ENCODE results near the gene PPP1R14D.

The PPP1R14D gene

DNA sequence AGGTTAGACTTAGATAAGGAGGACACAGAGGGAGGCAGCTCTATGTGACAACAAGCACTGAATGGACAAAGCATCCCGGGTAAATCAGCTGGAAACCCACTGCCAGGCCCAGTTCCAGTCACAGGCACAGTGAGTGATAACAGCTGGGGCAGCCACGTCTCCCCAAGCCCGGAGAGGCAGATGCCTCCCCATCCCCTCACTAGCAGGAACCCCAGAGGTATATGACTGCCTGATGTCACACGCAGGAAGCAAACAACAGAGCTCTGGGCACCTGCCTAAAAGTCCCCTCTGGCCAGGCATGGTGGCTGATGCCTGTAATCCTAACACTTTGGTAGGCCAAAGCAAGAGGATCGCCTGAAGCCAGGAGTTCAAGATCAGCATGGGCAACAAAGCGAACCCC, 40.5 kb downstream of the PPP1R14D start:
- in situ Hi-C loops (cut with MboI; ENCODE audit: low sequenced_read_pairs) = no loop called here

DNA sequence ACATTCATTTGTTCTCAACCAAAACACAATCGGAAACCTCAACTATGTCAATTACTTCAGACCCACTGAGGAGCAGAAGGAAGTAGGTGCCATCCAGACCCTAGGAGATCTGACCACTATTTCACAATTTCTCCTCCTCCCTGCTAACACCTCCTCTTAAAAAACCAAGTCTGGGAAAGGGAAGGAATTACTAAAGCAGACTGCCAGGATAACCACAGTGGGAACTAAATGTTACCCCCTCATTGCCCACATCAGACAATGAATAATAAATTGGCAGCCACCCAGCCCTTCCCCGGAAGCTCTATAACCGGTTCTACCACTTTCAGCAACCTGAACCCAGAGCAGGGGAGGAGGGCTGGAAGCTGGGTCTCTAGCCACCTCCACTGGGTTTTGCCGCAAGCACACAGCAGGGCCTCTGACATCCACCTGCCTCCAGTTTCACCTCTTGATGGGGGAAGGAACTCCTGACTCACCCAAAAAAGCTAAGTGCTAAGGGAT, 41.1 kb downstream of the PPP1R14D start:
- in situ Hi-C loops (cut with MboI; ENCODE audit: low sequenced_read_pairs) = no loop called here

DNA sequence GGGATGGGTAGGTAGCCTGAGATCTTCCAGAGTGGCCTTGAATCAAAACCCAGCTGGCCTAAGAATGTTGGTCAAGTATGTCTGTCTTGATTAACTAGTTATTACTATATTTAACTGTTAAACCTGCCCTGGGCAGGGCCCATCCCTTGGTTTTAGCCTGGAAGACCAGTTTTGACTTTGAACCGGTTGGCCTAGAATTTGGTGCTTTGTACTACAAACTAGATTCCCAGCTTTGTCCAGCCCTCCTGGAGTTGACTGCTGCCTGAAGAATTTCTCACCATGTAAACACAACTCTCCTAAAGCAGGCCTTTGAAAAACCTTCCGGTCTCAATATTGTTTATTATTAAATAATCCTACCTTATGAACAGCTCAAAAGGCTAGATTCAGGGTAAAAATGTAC, 42.7 kb downstream of the PPP1R14D start:
- in situ Hi-C loops (cut with MboI; ENCODE audit: low sequenced_read_pairs) = no loop called here

DNA sequence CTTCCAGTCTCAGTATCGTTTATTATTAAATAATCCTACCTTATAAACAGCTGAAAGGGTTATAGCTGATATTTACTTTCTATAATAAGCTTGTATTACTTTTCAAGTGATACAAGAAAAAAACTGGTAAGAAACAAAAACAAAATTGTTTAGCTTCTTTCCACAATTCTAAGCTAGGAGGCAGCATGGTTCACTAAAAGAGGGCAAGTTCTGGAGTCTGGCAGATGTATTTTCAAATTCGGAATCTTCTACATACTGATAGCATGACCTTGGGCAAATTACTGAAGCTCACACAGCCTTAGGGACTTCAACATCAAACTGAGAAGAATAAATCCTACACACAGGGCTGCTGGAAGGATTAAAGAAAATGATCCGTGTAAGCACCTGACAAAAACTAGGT, 43.3 kb downstream of the PPP1R14D start:
- in situ Hi-C loops (cut with MboI; ENCODE audit: low sequenced_read_pairs) = no loop called here

DNA sequence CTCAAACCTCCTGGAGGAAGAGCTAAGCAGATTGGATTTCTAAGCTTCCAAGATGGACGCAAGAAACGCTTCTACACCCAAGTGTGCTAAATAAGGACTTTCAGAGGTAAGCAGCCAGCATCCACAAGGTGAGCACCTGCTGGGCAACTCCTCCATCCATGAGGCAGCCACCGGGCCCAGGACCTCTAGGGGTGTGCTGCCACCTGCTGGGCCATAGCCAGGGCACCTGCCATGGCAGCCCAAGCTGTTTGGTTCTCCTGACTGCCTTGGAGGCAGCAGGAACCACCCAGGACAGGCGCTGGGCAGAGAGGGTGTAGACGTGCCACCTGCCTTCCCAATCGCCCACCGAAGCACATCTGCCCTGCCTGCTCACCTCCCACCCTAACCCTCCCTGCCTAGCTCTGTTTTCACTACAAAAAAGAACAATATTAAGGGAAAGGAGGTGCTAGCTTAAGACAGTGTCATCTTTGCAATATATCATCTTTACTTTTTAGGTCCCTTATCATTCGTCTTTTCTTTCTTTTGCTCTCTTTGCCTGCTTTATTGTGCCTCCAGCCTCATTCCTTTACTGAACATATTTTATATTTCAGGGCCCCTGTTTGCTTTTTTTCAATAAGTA, 45.8 kb downstream of the PPP1R14D start:
- in situ Hi-C loops (cut with MboI; ENCODE audit: low sequenced_read_pairs) = no loop called here

DNA sequence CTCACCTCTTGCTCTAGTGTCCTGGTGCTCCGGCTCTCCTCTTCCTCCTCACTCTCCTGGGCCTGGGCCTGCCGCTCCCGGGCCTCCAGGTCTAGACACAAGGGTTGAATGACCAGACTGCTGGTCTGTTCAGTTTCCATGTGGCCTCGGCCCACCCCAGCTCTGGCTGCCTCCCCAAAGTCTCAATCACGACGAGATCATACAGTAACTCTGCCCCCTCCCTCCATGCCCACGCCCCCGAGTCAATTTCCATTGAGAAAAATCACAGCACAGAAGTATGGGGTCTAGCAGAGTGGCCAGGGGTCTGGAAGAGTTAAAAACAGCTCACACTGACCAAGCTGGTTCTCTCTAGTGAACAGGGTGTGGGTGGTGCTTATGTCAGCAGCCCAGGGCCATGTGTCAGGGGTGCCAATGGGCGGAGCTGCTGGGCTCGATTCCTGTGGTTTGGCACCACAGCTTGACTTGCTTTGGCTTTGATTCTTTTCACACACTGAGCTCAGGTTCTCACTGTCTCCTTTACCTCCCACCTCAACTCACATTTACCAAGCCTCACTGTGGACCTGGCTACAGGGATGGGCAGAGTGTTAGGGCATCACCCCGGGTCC, 51.9 kb downstream of the PPP1R14D start:
- in situ Hi-C loops (cut with MboI; ENCODE audit: low sequenced_read_pairs) = no loop called here

DNA sequence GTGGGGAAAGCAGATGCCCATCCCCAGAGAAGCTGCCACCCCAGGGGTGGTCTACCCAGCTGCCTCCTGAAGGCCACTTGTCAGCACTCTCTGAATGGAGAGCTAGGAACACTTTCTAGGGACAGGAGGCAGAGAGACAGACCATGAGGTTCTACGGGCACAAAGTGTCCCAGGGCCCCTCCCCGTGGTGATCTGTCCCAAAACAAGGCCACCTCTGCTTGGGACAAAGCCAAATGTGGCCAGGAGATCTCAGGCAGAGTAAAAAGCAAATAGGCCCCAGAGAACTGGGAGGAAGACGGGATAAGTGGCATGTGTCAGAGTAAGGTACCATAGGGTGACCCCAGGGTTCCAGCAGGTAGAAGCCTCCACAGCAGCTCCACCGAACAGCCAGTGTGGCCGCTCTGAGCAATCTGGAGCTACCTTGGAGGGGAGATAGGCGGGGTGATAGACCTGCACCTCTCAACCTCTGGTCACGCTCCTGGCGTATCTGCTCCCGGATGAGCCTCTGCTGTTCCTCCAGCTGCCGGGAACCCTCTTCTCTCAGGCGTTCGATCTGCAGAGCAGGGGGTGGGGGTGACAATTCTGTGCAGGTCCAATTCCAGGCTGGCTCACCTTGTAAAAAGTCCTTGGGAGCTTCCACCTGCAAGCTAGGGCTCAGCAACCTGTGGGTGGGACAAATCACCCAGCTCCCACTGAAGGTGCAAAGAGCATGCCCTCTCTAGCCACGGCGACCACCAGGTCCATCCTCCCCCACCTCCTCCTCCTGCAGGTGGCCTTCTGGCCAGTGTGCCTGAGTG, 52.6 kb downstream of the PPP1R14D start:
- in situ Hi-C loops (cut with MboI; ENCODE audit: low sequenced_read_pairs) = no loop called here

DNA sequence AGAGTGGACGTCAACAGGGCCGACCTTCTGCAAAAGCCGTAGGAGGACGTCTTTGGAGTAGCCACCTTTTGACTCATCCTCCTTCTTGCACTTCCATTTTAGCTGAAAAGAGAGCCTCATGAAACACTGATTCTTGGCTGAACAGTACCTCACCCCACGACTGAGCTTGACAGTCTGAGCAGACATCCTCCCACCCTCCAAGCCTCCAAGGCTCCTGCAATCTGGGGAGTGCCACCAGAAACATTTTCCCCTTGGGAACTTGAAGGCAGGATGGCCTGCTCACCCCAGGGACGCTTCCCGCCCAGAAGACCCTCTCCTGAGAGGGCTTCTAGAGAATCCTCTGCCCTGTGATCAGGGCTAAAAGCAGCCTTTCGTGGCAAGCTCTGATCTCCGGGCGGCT, 53.5 kb downstream of the PPP1R14D start:
- in situ Hi-C loops (cut with MboI; ENCODE audit: low sequenced_read_pairs) = no loop called here

DNA sequence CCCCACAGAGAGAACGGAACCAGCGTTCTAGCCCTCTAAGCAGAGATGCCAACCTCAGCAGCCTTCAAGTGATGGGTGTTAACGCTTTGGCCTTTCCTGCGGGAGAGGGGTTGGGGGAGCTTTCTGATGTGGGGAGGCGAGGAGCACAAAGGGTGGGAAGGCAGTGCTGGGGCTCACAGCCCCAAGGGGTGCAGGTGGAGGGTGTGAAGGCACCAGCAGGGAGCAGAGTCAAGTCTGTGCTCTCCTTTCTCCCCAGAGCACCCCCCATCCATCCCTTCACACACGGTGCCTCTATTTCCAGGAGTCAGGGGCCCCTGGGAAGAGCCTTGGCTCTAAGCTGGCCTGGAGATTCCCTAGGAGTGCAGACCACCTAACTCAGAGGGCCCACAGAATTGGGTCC, 54.6 kb downstream of the PPP1R14D start:
- in situ Hi-C loops (cut with MboI; ENCODE audit: low sequenced_read_pairs) = no loop called here

DNA sequence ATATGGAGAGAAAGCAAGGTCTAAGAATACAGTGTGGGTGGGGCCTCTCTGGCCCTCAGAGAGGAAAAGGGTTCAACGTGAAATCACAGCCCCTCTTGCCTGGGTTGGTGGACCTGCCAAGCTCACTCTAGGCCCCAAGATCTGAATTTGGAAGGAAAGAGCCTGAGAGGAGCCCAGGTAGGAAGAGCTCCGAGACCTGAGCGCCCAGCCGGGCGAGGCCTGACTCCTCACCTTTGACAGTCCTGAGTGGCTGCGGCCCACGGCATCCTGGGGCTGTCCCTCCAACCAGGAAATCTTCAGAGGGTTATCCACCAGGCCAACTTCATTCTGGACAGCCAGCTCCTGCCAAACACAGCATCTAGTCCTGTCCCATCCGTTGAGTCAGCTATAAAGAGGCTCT, 55.0 kb downstream of the PPP1R14D start:
- in situ Hi-C loops (cut with MboI; ENCODE audit: low sequenced_read_pairs) = no loop called here

DNA sequence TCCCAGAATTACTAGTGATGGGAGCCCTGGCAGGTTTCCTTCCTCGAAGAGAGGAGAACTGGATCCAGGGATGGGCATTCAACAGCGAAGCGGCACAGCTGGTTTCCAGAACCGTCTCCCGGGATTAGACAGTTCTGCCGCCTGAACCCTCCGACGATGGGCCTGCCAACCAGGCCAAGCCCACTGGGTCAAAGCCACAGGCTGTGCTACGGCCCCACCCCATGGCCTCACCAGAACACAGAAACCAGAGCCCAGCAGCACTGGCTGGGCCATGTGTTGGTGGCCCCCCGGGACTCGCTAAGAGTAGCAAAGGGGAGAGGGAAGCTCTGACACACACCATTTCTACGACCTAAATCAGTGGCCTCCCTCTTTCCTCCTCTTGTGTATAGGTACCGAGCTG, 56.5 kb downstream of the PPP1R14D start:
- in situ Hi-C loops (cut with MboI; ENCODE audit: low sequenced_read_pairs) = no loop called here

DNA sequence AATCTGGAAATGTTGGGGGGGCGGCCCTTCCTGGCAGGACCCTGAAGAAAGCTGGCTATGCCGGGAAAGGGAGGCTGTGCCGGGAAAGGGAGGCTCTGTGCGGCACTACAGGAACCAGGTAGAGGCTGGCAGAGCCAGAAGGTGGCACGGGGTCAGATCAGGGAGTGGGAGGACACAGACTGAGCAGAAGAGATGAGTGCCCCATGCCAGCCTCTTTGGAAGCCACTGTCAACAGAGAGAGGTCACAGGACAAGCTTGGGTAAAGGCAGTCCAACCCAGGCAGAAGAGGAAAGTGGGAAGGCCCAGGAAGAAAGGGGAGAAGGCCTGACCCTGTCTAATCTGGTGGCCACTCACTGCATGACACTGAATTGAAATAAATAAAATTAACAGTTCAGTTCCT, 57.3 kb downstream of the PPP1R14D start:
- in situ Hi-C loops (cut with MboI; ENCODE audit: low sequenced_read_pairs) = no loop called here

DNA sequence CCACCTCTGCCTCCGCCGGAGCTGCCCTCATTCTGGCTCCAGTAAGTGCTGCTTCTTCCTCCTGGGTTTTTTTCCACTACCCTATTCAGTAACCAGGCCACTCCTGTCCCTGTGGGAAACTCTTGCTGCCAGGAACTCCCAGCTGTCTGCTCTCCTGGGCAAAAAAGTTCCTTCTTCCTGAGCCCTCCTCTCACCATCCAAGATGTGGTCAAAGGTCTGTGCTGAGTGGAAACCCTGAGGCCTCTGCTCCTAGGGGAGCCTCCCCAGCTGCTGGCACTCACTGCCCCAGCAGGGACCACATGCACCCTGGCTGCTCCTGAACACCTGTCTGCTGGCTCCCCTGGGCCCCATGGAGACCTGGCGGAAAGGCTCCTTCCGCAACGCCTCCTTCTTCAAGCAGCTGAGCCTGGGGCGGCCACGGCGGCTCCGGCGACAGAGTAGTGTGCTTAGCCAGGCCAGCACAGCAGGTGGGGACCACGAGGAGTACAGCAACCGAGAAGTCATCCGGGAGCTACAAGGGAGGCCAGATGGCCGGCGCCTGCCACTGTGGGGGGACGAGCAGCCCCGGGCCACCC, 58.3 kb downstream of the PPP1R14D start:
- in situ Hi-C loops (cut with MboI; ENCODE audit: low sequenced_read_pairs) = no loop called here

DNA sequence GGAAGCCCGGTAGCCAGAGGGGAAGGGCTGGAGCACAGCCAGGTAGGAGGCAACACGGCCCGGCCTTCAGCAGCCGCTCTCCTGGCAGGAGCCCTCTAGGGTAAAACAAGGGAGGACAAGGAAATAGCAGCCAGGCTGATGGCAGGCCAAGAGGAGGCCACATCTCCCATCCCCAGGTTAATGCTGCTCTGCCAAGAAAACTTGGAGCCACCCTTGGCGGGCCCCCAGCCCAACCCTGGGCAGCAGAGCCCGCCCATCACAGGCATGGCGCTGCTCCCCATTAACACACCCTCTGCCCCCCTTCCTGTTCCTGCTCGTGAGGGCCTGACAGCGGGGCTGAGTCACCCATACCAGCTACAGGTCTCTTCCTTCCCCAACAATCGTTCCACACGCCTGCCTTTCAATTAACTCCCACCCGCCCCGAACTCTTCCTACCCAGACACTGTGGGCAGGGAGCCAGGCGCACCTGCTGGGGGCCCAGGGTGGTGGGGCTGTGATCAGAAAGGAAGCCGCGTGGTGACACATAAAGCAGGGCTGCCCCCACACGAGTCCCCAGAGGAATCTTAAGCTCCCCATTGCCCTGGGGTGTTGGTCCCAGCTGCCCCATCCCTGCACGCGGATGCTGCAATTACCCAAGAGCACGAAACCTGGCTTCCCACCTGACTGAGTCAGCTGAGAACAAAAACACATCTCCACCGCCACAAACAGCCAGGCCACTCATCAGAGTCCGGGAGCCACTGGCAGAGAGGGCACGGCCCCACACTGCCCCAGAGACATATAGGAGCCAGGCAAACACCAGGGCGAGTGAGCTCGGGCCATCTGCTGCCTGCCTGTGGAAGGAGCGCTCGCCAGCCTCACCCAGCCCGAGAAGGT, 59.0 kb downstream of the PPP1R14D start, which contains the start of gene C15orf62:
C15orf62 (plus strand) TSS at position 707 of the 873 bp plus-strand sequence. CDS start 516 bp downstream, outside the sequence.
- in situ Hi-C loops (cut with MboI; ENCODE audit: low sequenced_read_pairs) = no loop called here

DNA sequence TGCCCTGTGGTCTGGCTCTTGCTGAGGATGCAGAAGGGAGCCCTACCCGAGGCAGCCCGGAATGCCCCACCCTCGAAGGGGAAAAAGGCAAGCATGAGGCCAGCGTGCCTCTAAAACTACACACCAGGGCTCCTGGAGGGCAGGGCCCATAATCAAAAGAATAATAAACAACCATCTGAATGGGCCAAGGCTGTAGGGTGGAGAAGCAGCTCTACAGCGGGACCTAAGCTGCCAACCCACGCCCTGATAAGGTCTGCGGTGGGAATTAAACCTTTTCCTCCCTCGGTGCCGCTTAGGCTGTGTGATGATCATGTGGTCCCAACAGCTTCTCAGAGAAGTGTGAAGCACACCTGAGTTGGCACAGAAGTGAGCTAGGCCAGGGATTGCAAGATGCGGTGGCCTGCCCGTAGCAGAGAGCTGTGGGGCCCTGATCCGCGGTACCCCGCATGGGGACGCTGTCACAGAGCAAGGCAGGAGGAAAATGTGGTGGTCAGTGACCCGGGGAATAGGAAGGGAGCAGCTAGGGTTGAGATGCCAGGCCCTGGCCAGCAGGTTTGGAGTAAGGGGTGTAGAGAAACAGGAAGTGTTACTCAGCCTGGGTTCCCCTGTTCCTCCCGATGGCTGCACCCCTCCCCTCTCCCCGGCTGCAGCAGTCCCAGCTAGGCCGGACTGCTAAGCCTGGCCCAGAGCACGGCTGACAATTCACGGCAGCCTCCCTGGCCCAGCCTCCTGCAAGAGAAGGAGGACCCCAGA, 59.8 kb downstream of the PPP1R14D start:
- in situ Hi-C loops (cut with MboI; ENCODE audit: low sequenced_read_pairs) = no loop called here

DNA sequence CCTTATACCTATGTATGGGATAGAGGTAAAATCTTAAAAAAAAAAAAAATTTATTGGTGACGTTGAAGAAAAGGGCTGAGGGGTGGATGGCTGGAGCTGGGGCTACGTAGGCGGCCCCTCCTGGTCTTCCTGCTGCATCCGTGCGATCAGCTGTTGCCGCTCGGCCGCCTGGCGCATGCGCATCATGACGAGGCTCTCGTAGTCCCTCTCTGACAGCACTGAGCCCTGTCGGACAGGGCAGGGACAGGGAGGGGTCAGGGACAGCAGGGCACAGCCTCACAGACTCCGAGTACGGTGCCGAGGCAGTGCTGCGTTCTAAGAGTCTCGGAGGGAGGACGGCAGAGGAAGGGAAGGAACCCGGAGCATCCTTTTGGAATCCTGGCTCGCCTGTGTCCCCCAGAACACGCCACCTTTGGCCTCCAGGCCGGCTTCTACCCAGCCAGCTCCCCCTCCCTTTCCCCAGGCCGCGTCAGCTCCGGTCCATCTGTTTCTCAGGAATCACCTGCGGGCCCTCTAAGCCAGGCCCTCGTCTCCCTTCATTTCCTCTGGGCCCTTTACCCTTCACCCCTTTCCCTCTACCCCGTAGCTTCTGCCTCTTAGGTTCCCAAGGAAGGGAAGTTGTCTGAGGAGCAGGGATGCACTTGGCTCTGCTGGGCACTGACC, 60.5 kb downstream of the PPP1R14D start:
- in situ Hi-C loops (cut with MboI; ENCODE audit: low sequenced_read_pairs) = no loop called here

DNA sequence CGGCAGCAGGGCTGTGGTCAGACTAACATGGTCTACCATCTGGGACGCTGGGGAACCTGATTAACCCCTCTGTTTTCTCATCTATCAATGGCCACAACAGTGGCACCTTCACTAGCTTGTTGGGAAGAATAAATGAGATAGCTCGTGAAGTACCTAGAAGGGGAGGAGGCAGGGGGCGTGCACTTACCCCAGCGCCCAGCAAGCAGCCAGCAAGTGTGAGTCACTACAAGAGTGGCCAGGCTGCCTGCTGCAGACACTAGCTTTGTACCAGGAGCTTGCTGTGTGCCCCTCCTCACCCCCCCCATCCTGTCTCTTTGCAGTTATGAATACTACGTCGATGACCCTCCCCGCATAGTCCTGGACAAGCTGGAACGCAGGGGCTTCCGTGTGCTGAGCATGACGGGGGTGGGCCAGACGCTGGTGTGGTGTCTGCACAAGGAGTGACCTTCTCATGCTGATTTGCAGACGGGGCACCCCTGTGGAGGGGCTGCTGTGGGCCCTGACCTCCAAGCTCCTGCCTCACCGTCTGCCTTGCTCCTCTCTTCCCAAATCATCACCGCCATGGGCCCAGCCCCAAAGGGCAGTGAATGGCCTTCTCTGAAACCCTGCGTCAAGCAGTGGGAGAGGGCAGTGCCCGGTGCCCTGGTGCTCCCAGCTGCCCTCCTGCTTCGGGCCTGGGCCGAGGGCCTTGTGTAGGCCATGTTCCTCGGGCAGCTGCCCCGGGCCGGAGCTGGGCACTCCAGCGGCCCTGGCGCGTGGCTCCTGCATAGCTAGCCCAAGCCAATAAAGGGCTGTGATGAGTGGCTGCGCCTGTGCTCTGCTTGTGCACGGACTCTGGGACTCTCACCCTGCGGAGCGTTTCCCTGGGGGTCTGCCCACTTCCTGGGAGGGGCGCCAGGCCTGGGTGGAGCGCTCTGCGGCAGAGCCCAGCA, 61.3 kb downstream of the PPP1R14D start:
- in situ Hi-C loops (cut with MboI; ENCODE audit: low sequenced_read_pairs) = no loop called here

DNA sequence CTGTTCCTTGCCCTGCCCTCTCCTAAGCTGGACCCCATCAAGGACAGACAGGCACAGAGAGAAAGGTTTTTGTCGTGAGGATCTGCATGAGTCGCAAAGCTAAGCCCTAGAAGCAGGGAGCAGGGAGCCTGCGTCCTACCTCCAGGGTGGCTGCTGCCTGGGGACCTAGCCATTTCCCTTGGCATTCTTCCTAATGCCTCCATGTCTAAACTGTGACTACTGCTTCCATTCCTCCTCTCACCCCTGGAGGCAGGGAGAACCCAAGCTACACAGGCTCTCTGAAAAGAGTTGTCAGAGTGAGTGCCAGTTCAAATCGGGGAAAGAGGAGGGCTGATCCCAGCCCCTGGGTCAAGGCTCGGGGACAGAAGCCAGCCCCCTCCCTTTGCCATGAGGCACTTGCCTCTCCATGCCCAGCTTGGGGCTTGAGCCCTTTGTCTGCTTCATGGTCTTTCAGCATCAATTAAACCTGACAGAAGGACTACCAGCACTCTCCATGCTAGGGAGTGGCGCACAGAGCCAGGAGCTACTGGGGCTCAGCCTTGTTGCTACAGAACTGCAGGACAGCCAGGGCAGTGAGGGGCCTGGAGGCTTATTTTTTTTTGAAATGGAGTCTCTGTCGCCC, 62.2 kb downstream of the PPP1R14D start:
- in situ Hi-C loops (cut with MboI; ENCODE audit: low sequenced_read_pairs) = no loop called here
